Heart left ventricle (tissue), 16 donors: Measurements from ENCODE around the gene UNC5C. TPM values are rescaled to one million over a fixed set of nuclear protein-coding genes. Genes with fewer than 3 reads are reported as not detected.

ENCODE experiments used
- ATAC-seq, 4 donors: fragments of 200-7000 bp; cut with Tn5 transposase; one replicate each; pipeline ENCODE4 v1.9.1; 2020 to 2022; ENCODE audit warnings: moderate library complexity in 4 of 4, mild to moderate bottlenecking in 3 of 4, moderate number of reproducible peaks in 1 of 4
- DNase-seq, 5 donors: peaks; one replicate each; pipeline ENCODE4 v3.0.0-alpha.2; 2020
- H3K27ac ChIP-seq, 12 donors: fragments of 200-600 bp; sonication (generic) in 4 of 12; one replicate each; pipeline versions ENCODE4 v1.5.0 to v1.8.0; 2016 to 2022; ENCODE audit warnings: mild to moderate bottlenecking in 2 of 12
- H3K27me3 ChIP-seq, 9 donors: fragments of 200-600 bp; sonication (generic) in 2 of 9; one replicate each; pipeline versions ENCODE4 v1.5.1 to v1.8.0; 2016 to 2022; ENCODE audit warnings: mild to moderate bottlenecking in 3 of 9
- H3K36me3 ChIP-seq, 9 donors: fragments of 200-600 bp; sonication (generic) in 2 of 9; one replicate each; pipeline versions ENCODE4 v1.5.0 to v1.8.0; 2018 to 2022; ENCODE audit warnings: mild to moderate bottlenecking in 2 of 9
- H3K4me1 ChIP-seq, 12 donors: fragments of 200-600 bp; sonication (generic) in 4 of 12; one replicate each; pipeline versions ENCODE4 v1.5.0 to v1.8.0; 2016 to 2022; ENCODE audit warnings: mild to moderate bottlenecking in 3 of 12
- H3K4me3 ChIP-seq, 12 donors: fragments of 200-600 bp; sonication (generic) in 4 of 12; one replicate each; pipeline versions ENCODE4 v1.5.0 to v1.8.0; 2017 to 2022; ENCODE audit warnings: mild to moderate bottlenecking in 9 of 12, moderate library complexity in 4 of 12
- H3K9me3 ChIP-seq, 12 donors: fragments of 200-600 bp; sonication (generic) in 4 of 12; one replicate each; pipeline versions ENCODE4 v1.5.0 to v1.8.0; 2016 to 2022; ENCODE audit warnings: mild to moderate bottlenecking in 1 of 12
- POLR2A ChIP-seq, 2 donors: fragments of 450-650 bp; IDR thresholded peaks; one replicate each; pipeline ENCODE4 v1.6.1; 2017; ENCODE audit warnings: antibody characterized with exemption in 2 of 2, mild to moderate bottlenecking in 2 of 2, moderate library complexity in 2 of 2
- WGBS, 4 donors: extraction: QIAGEN DNeasy Blood & Tissue Kit in 2 of 4; methylation state at CpG; one replicate each; pipeline versions ENCODE4 v1.1.5 to v1.1.7; 2013 to 2018; 5-methylcytosine and 5-hydroxymethylcytosine counted together
- intact Hi-C, 10 donors: fragments of 100-400 bp; cut with DNase I; formaldehyde crosslinking; loops; one replicate each; pipeline versions ENCODE4 v1.11.1 to v1.14.2; 2022
- polyA plus RNA-seq, 2 donors: library from polyadenylated mRNA; stranded (reverse); fragments of 200-250 nt; gene quantifications; one replicate each; pipeline ENCODE4 v1.2.3, GENCODE V29; 2013
- total RNA-seq, 9 donors: library from RNA; depleted of rRNA in 2 of 9; stranded (reverse); fragments of >200 nt in 2 of 9; fragmentation: NEBNext Ultra II Directional in 3 of 9; extraction: Animal tissue kit (Norgen Biotek cat#: 25700) in 3 of 9; gene quantifications; one replicate each; pipeline versions ENCODE4 v1.1.0 to v1.2.4, GENCODE V29; 2016 to 2023
- TF ChIP-seq, protein P1 (sequence below), 12 donors: fragments of 200-600 bp; sonication (generic) in 4 of 12; IDR thresholded peaks; one replicate each; pipeline versions ENCODE4 v1.5.0 to v1.8.0; 2018 to 2022; ENCODE audit warnings: antibody characterized with exemption in 12 of 12, mild to moderate bottlenecking in 5 of 12
- donor health status: ischemic (EF 13 %, LVEDD 7.1; RV severe dilation, severe dysfunction).
- donor health status: healthy with polysubstance abuse.
- donor health status: DM: no; HTN: yes; CAD: no.
- donor health status: DM: no; HTN: no; CAD: no.
- donor health status: ischemic (EF 25% LVEDD 6.9; RV normal size, moderate dysfunction).
- donor health status: ischemic (EF 25% LVEDD 5.7; RV mildly dilated, moderate dysfunction).
- donor health status: healthy.
- donor health status: DM: yes; HTN: yes; CAD: no.
- donor health status: ischemic (EF 35%, LVEDD 5.7; RV mildly dilated, moderate dysfunction).
- donor health status: nonischemic (EF 11% LVEDD 7.7; RV severe dilation, severe dysfunction).
- donor health status: DM: yes; HTN: yes; CAD: no.
- donor health status: PGD.
- donor health status: ischemic (EF 29% LVEDD 5.4; RV normal size, mild dysfunction).
- donor health status: nonischemic (EF 23%, LVEDD 6.1; RV moderate dilation, normal function).

UNC5C gene
- total and polyA plus RNA-seq, 11 donors = 0.23 to 2.8 (median 1.7) TPM

DNA sequence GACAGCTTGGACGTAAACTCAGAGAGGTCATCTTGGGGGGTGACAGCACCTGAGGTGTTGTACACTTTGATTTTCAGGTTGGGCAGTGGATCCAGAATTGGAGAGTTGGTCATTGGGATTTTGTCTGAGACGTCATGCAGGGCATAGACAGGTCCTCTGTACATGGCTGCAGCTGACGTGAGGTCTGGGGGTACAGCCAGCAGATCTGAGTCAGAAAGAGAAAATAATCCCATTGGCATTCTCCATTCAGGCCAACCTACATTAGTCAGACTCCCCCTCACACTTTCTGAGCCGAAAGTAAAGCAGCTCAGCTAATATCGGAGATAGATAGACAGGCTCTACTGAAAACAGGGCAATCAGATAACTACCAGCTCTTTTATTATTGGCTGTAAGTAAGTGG is 329.7 kb downstream of the UNC5C start:
- Histone ChIP-seq H3K27ac (no peak overlapping the region), H3K27me3 (no peaks in the 10 kb centered on the region), H3K4me1 (peaks cover 0 to 15% (median 0%) of the 10 kb centered on the region in 12 donors), H3K4me3 (no peak overlapping the region), H3K9me3 (no peaks in the 10 kb centered on the region), H3K36me3 (peaks cover 0 to 13% (median 0%) of the 10 kb centered on the region in 9 donors)
- intact Hi-C loops = no loop called here
- TF ChIP-seq, protein P1, sequence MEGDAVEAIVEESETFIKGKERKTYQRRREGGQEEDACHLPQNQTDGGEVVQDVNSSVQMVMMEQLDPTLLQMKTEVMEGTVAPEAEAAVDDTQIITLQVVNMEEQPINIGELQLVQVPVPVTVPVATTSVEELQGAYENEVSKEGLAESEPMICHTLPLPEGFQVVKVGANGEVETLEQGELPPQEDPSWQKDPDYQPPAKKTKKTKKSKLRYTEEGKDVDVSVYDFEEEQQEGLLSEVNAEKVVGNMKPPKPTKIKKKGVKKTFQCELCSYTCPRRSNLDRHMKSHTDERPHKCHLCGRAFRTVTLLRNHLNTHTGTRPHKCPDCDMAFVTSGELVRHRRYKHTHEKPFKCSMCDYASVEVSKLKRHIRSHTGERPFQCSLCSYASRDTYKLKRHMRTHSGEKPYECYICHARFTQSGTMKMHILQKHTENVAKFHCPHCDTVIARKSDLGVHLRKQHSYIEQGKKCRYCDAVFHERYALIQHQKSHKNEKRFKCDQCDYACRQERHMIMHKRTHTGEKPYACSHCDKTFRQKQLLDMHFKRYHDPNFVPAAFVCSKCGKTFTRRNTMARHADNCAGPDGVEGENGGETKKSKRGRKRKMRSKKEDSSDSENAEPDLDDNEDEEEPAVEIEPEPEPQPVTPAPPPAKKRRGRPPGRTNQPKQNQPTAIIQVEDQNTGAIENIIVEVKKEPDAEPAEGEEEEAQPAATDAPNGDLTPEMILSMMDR (IDR thresholded peaks at IDR 0.05) = no peak
- TF ChIP-seq POLR2A (IDR thresholded peaks at IDR 0.05) = no peak
- DNase-seq (no peak), ATAC-seq (no peak)
- 88 to 91% (median 91%) methylated on average over 5 of the region's 5 CpGs for WGBS, 4 donors

DNA sequence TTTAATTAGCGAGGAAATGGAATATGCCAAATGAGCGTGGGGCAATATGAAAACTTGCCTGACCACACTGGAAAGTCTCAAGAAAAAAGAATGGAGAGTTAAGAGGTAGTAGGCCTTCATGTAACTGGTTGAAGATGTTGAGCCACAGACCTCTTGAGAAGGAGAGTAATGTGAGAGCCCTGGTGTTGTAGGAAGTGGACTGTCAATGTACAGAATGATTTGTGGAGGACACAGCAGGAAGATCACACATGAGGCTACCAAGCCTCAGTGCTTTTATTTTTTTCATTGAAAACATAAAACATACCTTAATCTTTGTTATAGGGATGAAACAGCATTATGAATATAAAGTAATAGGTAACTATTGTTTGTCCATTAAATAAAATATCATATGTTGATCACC is 331.6 kb downstream of the UNC5C start:
- H3K4me3 ChIP-seq = no peak overlapping the region
- peaks cover 0 to 15% (median 0%) of the 10 kb centered on the region in 12 donors for H3K4me1 ChIP-seq
- intact Hi-C loops = no loop called here
- TF ChIP-seq, protein P1 (IDR thresholded peaks at IDR 0.05) = no peak
- TF ChIP-seq POLR2A (IDR thresholded peaks at IDR 0.05) = no peak
- ATAC-seq (no peak), DNase-seq (no peak)
- H3K36me3 ChIP-seq = peaks cover 0 to 13% (median 0%) of the 10 kb centered on the region in 9 donors
- no peaks in the 10 kb centered on the region for H3K9me3 ChIP-seq
- no peaks in the 10 kb centered on the region for H3K27me3 ChIP-seq
- WGBS, 4 donors = 70 to 89% (median 79%) methylated on average over 2 of the region's 2 CpGs
- H3K27ac ChIP-seq = no peak overlapping the region

DNA sequence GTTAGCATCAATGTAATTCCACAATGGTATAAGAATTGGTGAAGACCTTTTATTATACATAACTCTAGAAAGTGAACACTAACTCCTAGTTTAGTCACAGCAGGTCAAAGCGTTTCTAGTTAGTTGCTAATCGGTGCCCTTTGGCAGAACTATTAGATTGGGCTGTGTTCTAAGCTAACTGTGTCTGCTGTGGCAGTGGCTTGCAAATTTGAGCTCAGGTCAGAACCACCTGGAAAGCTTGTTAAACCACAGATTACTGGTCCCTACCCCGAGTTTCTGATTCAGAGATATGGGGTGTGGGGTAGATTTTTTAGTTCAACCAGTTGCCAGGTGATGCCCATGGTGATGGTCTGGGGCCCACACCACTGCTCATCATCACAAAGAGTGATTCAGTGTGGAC is 332.1 kb downstream of the UNC5C start:
- ATAC-seq = no peak
- no peaks in the 10 kb centered on the region for H3K27me3 ChIP-seq
- peak overlapping the region in 2 of 12 donors; percentile 22 to 73 for H3K27ac ChIP-seq
- peaks cover 0 to 15% (median 0%) of the 10 kb centered on the region in 12 donors for H3K4me1 ChIP-seq
- H3K9me3 ChIP-seq = no peaks in the 10 kb centered on the region
- intact Hi-C loops = no loop called here
- H3K36me3 ChIP-seq = peaks cover 0 to 13% (median 0%) of the 10 kb centered on the region in 9 donors
- WGBS, 4 donors = 80 to 91% (median 88%) methylated on average over 3 of the region's 3 CpGs
- TF ChIP-seq, protein P1 (IDR thresholded peaks at IDR 0.05) = no peak
- TF ChIP-seq POLR2A (IDR thresholded peaks at IDR 0.05) = no peak
- DNase-seq = no peak
- no peak overlapping the region for H3K4me3 ChIP-seq

DNA sequence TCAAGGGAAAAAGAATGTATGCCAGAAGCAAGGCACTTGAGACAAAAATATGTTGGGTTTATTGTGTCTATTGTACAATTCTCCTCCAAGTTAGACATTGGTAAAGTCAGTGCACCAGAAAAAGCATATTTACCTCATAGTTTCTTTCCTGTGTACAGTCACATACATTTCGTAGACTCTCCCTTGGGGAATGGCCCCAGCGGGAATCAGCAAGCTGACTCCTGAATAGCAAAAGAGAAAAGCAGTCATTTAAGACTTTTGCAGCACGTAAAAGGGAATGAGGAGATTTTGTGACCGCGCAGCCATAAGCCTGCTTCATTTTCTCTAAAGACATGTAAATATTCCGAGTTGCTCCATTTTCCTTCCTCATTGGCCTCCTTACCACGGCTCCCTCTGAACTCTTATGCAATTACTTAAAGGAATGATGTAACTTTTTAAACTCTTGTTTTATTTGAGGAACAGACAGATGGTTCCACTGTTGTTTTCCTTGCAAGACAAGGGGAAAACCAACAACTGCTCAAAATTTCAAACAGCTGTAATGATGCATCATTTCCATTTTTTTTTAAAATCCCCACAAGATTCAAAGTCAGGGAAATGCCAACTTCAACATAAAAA is 332.7 kb downstream of the UNC5C start:
- H3K27me3 ChIP-seq = no peaks in the 10 kb centered on the region

More for the DNA sequence above, 332.7 kb downstream of the UNC5C start:
- peaks cover 0 to 15% (median 0%) of the 10 kb centered on the region in 12 donors for H3K4me1 ChIP-seq
- H3K27ac ChIP-seq = peak overlapping the region in 2 of 12 donors; percentile 22 to 73
- H3K36me3 ChIP-seq = peaks cover 0 to 13% (median 0%) of the 10 kb centered on the region in 9 donors
- intact Hi-C loops = no loop called here
- H3K9me3 ChIP-seq = no peaks in the 10 kb centered on the region
- TF ChIP-seq POLR2A (IDR thresholded peaks at IDR 0.05) = no peak
- TF ChIP-seq, protein P1 (IDR thresholded peaks at IDR 0.05) = no peak
- H3K4me3 ChIP-seq = peak overlapping the region in 1 of 12 donors; percentile 3
- ATAC-seq (peak in 2 of 4 donors; percentile 22 to 51), DNase-seq (no peak)
- WGBS, 4 donors = 73 to 83% (median 81%) methylated on average over 7 of the region's 7 CpGs
